Endodermal cell (in vitro differentiated cells): ENCODE measurements around the gene RAPGEF4. TPM values are rescaled to one million over a fixed set of nuclear protein-coding genes. Genes with fewer than 3 reads are reported as not detected.

Source experiments
- DNase-seq: peaks from one replicate; pipeline ENCODE4 v3.0.0-alpha.2; 2017
- H3K27ac ChIP-seq: 2 replicates; pipeline ENCODE4 v1.5.1; 2013; ENCODE audit warnings: mild to moderate bottlenecking, low read depth, low read length, moderate library complexity
- H3K27me3 ChIP-seq: 2 replicates; pipeline ENCODE4 v1.6.1; 2013; ENCODE audit warnings: mild to moderate bottlenecking, low read length, moderate library complexity; ENCODE audit not compliant: insufficient read depth, control insufficient read depth, poor library complexity, severe bottlenecking
- H3K36me3 ChIP-seq: 2 replicates; pipeline ENCODE4 v1.7.0; 2013; ENCODE audit warnings: mild to moderate bottlenecking, low read length, moderate library complexity; ENCODE audit not compliant: control insufficient read depth, insufficient read depth
- H3K4me1 ChIP-seq: one replicate; pipeline ENCODE4 v1.7.0; 2013; ENCODE audit warnings: low read length; ENCODE audit not compliant: control insufficient read depth, insufficient read depth
- H3K4me3 ChIP-seq: 2 replicates; pipeline ENCODE4 v1.5.1; 2013; ENCODE audit warnings: mild to moderate bottlenecking, low read length, moderate library complexity
- H3K9ac ChIP-seq: 2 replicates; pipeline ENCODE4 v1.6.1; 2013; ENCODE audit warnings: mild to moderate bottlenecking, low read length, moderate library complexity; ENCODE audit not compliant: poor library complexity, severe bottlenecking; ENCODE audit errors: extremely low read depth
- H3K9me3 ChIP-seq: 2 replicates; pipeline ENCODE4 v1.6.1; 2013; ENCODE audit warnings: mild to moderate bottlenecking, low read length, moderate library complexity; ENCODE audit not compliant: control insufficient read depth
- H3K27ac Mint-ChIP-seq: 2 replicates; pipeline ENCODE4 v1.8.0; 2020; ENCODE audit warnings: mixed read lengths
- H3K27me3 Mint-ChIP-seq: 2 replicates; pipeline ENCODE4 v1.8.0; 2021; ENCODE audit warnings: mild to moderate bottlenecking, mixed read lengths; ENCODE audit not compliant: insufficient read depth
- H3K36me3 Mint-ChIP-seq: 2 replicates; pipeline ENCODE4 v1.8.0; 2020; ENCODE audit warnings: low read depth, mixed read lengths
- H3K4me1 Mint-ChIP-seq: 2 replicates; pipeline ENCODE4 v1.8.0; 2020; ENCODE audit warnings: mixed read lengths
- H3K4me3 Mint-ChIP-seq: 2 replicates; pipeline ENCODE4 v1.8.0; 2020; ENCODE audit warnings: mild to moderate bottlenecking, moderate library complexity, mixed read lengths
- H3K9me3 Mint-ChIP-seq: 2 replicates; pipeline ENCODE4 v1.8.0; 2020; ENCODE audit warnings: mild to moderate bottlenecking, mixed read lengths
- WGBS, 2 experiments: methylation state at CpG; one replicate each; pipeline versions ENCODE4 v1.1.5 to v1.1.7; 2013; ENCODE audit warnings: missing lambda C conversion rate in 2 of 2, mixed read lengths in 1 of 2; ENCODE audit not compliant: insufficient coverage in 1 of 2, insufficient read length in 1 of 2; 5-methylcytosine and 5-hydroxymethylcytosine counted together
- total RNA-seq, 2 donors: library from RNA; stranded (reverse); fragmentation: NEBNext Ultra II Directional in 1 of 2; extraction: Animal tissue kit (Norgen Biotek cat#: 25700) in 1 of 2; gene quantifications; 2 replicates in 1 of 2; 3 replicates in 1 of 2; pipeline ENCODE4 v1.2.1, GENCODE V29; 2021
- TF ChIP-seq, protein P1 (sequence below): fragments of 200-600 bp; sonication (generic); conservative IDR thresholded peaks from 2 replicates; pipeline ENCODE4 v1.5.0; 2021; ENCODE audit warnings: antibody characterized with exemption, mild to moderate bottlenecking

The RAPGEF4 gene
- total RNA-seq, 2 donors from 2014 or later = 0.77 to 0.88 TPM

DNA sequence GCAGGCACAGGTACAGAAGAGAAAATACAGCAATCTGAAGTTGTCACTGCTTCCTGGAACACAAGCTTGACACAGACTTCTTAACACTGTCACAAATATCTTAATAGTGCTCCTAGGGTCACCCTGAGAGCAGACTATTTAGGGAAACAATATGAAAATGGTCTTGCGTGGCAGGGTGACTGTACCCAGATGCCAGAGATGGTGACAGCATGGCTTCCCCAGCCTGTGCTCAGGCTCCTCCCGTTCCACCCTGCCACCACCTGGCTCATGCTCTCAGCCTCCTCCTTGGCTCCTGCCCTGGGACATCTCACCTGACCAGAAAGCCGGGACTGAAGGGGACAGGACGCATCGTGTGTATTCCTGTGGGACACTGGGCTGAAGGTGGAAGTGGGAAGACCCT, 111.5 kb downstream of the RAPGEF4 start:
- no peaks in the 10 kb centered on the region for H3K27me3 Mint-ChIP-seq
- no peak for DNase-seq
- no peak overlapping the region for H3K4me3 Mint-ChIP-seq
- no peak overlapping the region for H3K27ac ChIP-seq
- H3K36me3 ChIP-seq = no peaks in the 10 kb centered on the region
- peaks cover 16% of the 10 kb centered on the region for H3K4me1 Mint-ChIP-seq
- H3K4me3 ChIP-seq = no peak overlapping the region
- no peak overlapping the region for H3K27ac Mint-ChIP-seq
- TF ChIP-seq, protein P1, sequence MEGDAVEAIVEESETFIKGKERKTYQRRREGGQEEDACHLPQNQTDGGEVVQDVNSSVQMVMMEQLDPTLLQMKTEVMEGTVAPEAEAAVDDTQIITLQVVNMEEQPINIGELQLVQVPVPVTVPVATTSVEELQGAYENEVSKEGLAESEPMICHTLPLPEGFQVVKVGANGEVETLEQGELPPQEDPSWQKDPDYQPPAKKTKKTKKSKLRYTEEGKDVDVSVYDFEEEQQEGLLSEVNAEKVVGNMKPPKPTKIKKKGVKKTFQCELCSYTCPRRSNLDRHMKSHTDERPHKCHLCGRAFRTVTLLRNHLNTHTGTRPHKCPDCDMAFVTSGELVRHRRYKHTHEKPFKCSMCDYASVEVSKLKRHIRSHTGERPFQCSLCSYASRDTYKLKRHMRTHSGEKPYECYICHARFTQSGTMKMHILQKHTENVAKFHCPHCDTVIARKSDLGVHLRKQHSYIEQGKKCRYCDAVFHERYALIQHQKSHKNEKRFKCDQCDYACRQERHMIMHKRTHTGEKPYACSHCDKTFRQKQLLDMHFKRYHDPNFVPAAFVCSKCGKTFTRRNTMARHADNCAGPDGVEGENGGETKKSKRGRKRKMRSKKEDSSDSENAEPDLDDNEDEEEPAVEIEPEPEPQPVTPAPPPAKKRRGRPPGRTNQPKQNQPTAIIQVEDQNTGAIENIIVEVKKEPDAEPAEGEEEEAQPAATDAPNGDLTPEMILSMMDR = no peak
- no peaks in the 10 kb centered on the region for H3K36me3 Mint-ChIP-seq
- peaks cover 15% of the 10 kb centered on the region for H3K9me3 ChIP-seq
- H3K4me1 ChIP-seq = peaks cover 6% of the 10 kb centered on the region
- H3K27me3 ChIP-seq = no peaks in the 10 kb centered on the region
- H3K9ac ChIP-seq = no peak overlapping the region
- WGBS, 2 experiments = 97% methylated on average over 5 of the region's 5 CpGs; no CpG with 5 or more reads in 1 of the 2 experiments
- peaks cover 16% of the 10 kb centered on the region for H3K9me3 Mint-ChIP-seq

DNA sequence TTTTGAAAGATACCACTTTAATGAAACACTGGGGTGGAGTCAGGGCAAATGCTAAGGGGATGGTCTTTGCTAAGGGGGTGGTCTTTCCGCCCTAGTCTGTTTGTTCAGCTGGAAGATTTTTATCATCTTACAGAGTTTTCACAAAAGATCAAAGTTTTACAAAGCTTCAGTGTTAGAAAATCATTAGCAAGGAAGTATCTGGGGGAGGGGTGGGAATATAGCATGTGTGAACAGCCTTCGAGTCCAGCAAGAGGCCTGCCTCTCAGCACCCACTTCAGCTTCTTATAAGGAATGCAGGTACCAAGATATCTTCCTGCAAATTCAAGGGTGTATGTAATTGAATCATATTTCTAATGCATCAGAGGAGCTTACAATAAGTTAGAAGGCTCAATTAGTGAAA, 112.9 kb downstream of the RAPGEF4 start:
- Mint-ChIP-seq H3K4me1 (peaks cover 16% of the 10 kb centered on the region), H3K27ac (no peak overlapping the region), H3K4me3 (no peak overlapping the region), H3K36me3 (no peaks in the 10 kb centered on the region), H3K27me3 (no peaks in the 10 kb centered on the region), H3K9me3 (peaks cover 20% of the 10 kb centered on the region)
- DNase-seq = no peak
- no peak overlapping the region for H3K9ac ChIP-seq
- no peaks in the 10 kb centered on the region for H3K27me3 ChIP-seq
- H3K27ac ChIP-seq = no peak overlapping the region
- TF ChIP-seq, protein P1 = no peak
- WGBS, 2 experiments = 71 to 78% methylated on average over 1 to 2 of the region's 2 CpGs
- no peak overlapping the region for H3K4me3 ChIP-seq
- H3K36me3 ChIP-seq = no peaks in the 10 kb centered on the region
- H3K9me3 ChIP-seq = peaks cover 17% of the 10 kb centered on the region
- peaks cover 6% of the 10 kb centered on the region for H3K4me1 ChIP-seq

DNA sequence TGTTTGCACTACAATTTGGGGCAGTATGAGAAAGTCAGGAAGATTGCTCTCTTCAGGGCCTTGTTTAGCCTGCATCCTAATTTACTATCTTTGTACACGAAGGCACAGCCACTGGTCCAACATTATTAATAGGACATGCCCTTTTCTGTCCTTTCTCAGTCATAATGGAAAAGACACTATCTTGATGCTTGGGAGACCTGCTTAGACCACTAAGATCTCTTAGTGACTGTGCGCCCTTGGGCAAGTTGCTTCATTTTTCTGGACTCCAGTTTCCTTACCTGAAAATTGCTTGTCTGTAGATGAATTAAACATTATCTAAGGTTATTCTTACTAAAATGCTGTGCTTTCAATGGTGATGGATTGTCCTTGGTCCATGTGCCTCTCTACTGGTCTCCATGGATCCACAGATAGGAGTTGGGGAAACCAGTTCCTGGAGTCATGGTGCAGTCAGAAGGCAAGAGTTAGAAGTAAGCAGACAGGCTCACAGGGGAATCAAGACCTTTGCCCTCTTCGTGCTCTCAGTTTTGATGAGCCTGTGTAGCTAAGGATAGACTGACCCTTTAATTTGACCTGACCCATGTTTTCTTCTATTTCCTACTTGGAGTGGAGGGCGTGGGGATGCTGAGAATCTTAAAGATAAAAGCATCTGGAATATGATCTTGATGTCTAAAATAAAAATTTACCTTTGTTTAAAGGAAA, 114.0 kb downstream of the RAPGEF4 start:
- no peak overlapping the region for H3K27ac Mint-ChIP-seq

More for the DNA sequence above, 114.0 kb downstream of the RAPGEF4 start:
- Histone ChIP-seq H3K4me3 (no peak overlapping the region), H3K27ac (no peak overlapping the region), H3K36me3 (no peaks in the 10 kb centered on the region), H3K9me3 (peaks cover 17% of the 10 kb centered on the region), H3K9ac (no peak overlapping the region), H3K4me1 (peaks cover 6% of the 10 kb centered on the region), H3K27me3 (no peaks in the 10 kb centered on the region)
- Mint-ChIP-seq H3K4me3 (no peak overlapping the region), H3K36me3 (no peaks in the 10 kb centered on the region), H3K27me3 (no peaks in the 10 kb centered on the region), H3K9me3 (peaks cover 20% of the 10 kb centered on the region), H3K4me1 (peaks cover 11% of the 10 kb centered on the region)
- WGBS, 2 experiments = 93 to 100% methylated on average over 3 to 4 of the region's 4 CpGs
- TF ChIP-seq, protein P1 = no peak
- no peak for DNase-seq
